ENCODE data around the gene FOXP1.

The FOXP1 gene

DNA sequence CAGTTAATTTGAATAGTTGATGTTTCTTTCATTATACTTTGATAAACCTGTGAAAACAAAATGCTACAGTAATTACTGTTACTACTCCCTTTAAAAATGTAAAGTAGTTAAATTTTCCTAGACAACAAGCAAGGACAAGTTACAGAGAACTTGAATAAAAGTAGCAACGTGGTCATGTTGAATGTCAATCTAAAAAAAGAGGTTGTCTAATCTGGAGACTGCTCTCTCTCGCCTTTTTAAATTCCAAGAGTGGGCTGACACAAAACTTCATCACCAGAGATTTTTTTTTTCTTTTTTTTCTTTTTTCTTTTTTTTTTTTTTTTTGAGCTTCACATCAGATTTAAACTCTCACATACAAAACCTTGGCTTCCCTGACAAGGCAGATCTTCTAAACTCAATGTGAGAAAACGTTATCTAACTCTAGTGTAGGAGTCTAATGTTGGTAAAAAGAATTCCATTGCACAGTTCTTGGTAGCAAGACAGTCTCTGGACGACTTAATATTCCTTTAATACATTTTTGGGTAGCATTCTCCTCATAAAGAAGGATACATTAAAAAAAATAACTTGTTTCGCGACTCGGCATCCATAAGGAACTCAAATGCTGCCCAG lies 4.1 kb downstream of the FOXP1 start:
- no peak overlapping the region for H3K4me3 ChIP-seq (ENCODE audit: low read length)
- no peaks in the 10 kb centered on the region for H3K27me3 ChIP-seq (replicated peaks; ENCODE audit: control insufficient read depth, insufficient read depth, low read length)
- peak; percentile 11 for DNase-seq (ENCODE audit: low read depth)
- no peaks in the 10 kb centered on the region for H3K9me3 ChIP-seq (ENCODE audit: control insufficient read depth, low read length)
- no peaks in the 10 kb centered on the region for H3K4me1 ChIP-seq (ENCODE audit: control insufficient read depth, insufficient read depth, low read length)
- H3K9ac ChIP-seq (ENCODE audit: low read length): no peak overlapping the region
- H3K36me3 ChIP-seq (ENCODE audit: control insufficient read depth, insufficient read depth, low read length, severe bottlenecking): no peaks in the 10 kb centered on the region

- Histone ChIP-seq H3K36me3 (ENCODE audit: control insufficient read depth, insufficient read depth, low read length, severe bottlenecking) (no peaks in the 10 kb centered on the region), H3K9me3 (ENCODE audit: control insufficient read depth, low read length) (no peaks in the 10 kb centered on the region), H3K9ac (ENCODE audit: low read length) (no peak overlapping the region), H3K4me3 (ENCODE audit: low read length) (no peak overlapping the region), H3K4me1 (ENCODE audit: control insufficient read depth, insufficient read depth, low read length) (no peaks in the 10 kb centered on the region), H3K27me3 (replicated peaks; ENCODE audit: control insufficient read depth, insufficient read depth, low read length) (no peaks in the 10 kb centered on the region)
- DNase-seq (ENCODE audit: low read depth): peak; percentile 63
Observed at GRCh38 chr3:71578054-71578751, 5.3 kb downstream of the FOXP1 start.

DNA sequence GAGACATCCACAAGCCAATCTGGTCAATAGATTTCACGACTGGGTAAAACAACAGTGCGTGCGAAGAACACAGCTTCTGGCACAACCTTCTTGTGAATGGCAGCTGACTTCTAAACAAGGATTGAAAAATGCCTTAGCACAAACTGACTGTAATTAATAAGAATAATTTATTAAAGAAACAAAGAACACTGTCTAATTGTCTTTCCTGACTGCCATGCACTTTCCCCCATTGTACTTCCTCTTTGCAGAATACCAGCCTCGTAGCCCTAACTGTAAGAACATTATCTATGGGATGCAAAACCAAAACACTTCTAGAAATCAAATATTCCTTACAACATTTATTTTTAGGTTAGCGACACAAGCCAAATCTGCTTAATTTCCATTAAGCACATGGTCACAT lies 6.5 kb downstream of the FOXP1 start:
- no peak overlapping the region for H3K4me3 ChIP-seq (ENCODE audit: low read length)
- DNase-seq (ENCODE audit: low read depth): no peak
- no peak overlapping the region for H3K9ac ChIP-seq (ENCODE audit: low read length)
- H3K9me3 ChIP-seq (ENCODE audit: control insufficient read depth, low read length): no peaks in the 10 kb centered on the region
- H3K4me1 ChIP-seq (ENCODE audit: control insufficient read depth, insufficient read depth, low read length): no peaks in the 10 kb centered on the region
- H3K36me3 ChIP-seq (ENCODE audit: control insufficient read depth, insufficient read depth, low read length, severe bottlenecking): no peaks in the 10 kb centered on the region
- no peaks in the 10 kb centered on the region for H3K27me3 ChIP-seq (replicated peaks; ENCODE audit: control insufficient read depth, insufficient read depth, low read length)

GRCh38 chr3:71575433-71575832 lies 8.1 kb downstream of the FOXP1 start:
- H3K27me3 ChIP-seq (replicated peaks; ENCODE audit: control insufficient read depth, insufficient read depth, low read length): no peaks in the 10 kb centered on the region
- H3K9ac ChIP-seq (ENCODE audit: low read length): no peak overlapping the region
- peaks cover 5% of the 10 kb centered on the region for H3K4me1 ChIP-seq (ENCODE audit: control insufficient read depth, insufficient read depth, low read length)
- H3K9me3 ChIP-seq (ENCODE audit: control insufficient read depth, low read length): no peaks in the 10 kb centered on the region
- DNase-seq (ENCODE audit: low read depth): no peak
- H3K36me3 ChIP-seq (ENCODE audit: control insufficient read depth, insufficient read depth, low read length, severe bottlenecking): no peaks in the 10 kb centered on the region
- H3K4me3 ChIP-seq (ENCODE audit: low read length): no peak overlapping the region

GRCh38 chr3:71573181-71573580 lies 10.3 kb downstream of the FOXP1 start:
- Histone ChIP-seq H3K36me3 (ENCODE audit: control insufficient read depth, insufficient read depth, low read length, severe bottlenecking) (no peaks in the 10 kb centered on the region), H3K9me3 (ENCODE audit: control insufficient read depth, low read length) (no peaks in the 10 kb centered on the region), H3K9ac (ENCODE audit: low read length) (no peak overlapping the region), H3K27me3 (replicated peaks; ENCODE audit: control insufficient read depth, insufficient read depth, low read length) (no peaks in the 10 kb centered on the region), H3K4me1 (ENCODE audit: control insufficient read depth, insufficient read depth, low read length) (peaks cover 11% of the 10 kb centered on the region), H3K4me3 (ENCODE audit: low read length) (no peak overlapping the region)
- no peak for DNase-seq (ENCODE audit: low read depth)

- H3K4me3 ChIP-seq (ENCODE audit: low read length): no peak overlapping the region
- H3K27me3 ChIP-seq (replicated peaks; ENCODE audit: control insufficient read depth, insufficient read depth, low read length): no peaks in the 10 kb centered on the region
- H3K9me3 ChIP-seq (ENCODE audit: control insufficient read depth, low read length): no peaks in the 10 kb centered on the region
- no peak overlapping the region for H3K9ac ChIP-seq (ENCODE audit: low read length)
- no peak for DNase-seq (ENCODE audit: low read depth)
- H3K4me1 ChIP-seq (ENCODE audit: control insufficient read depth, insufficient read depth, low read length): peaks cover 11% of the 10 kb centered on the region
- H3K36me3 ChIP-seq (ENCODE audit: control insufficient read depth, insufficient read depth, low read length, severe bottlenecking): no peaks in the 10 kb centered on the region
Observed at GRCh38 chr3:71570546-71570945, 13.0 kb downstream of the FOXP1 start.

DNA sequence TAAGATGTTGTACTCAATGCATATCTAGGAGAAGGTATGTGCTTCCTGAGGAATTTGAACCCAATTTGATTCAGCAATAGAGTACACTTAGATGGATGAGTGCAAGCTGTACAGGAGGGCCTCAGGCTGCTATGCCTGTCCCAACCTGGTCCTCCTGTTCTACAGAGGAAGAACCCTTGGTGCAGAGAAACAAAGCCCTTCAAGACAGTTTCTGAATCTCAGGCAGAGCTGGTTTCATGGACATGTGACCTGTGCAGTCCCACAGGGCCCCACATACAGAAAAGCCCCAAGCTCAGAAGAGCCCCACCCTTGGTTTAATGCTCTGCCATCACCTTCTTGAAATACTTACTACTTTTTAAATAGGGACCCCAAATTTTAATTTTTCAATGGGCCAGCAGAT lies 15.3 kb downstream of the FOXP1 start:
- Histone ChIP-seq H3K4me1 (ENCODE audit: control insufficient read depth, insufficient read depth, low read length) (peaks cover 11% of the 10 kb centered on the region), H3K4me3 (ENCODE audit: low read length) (no peak overlapping the region), H3K9me3 (ENCODE audit: control insufficient read depth, low read length) (no peaks in the 10 kb centered on the region), H3K27me3 (replicated peaks; ENCODE audit: control insufficient read depth, insufficient read depth, low read length) (no peaks in the 10 kb centered on the region), H3K9ac (ENCODE audit: low read length) (no peak overlapping the region), H3K36me3 (ENCODE audit: control insufficient read depth, insufficient read depth, low read length, severe bottlenecking) (no peaks in the 10 kb centered on the region)
- no peak for DNase-seq (ENCODE audit: low read depth)

DNA sequence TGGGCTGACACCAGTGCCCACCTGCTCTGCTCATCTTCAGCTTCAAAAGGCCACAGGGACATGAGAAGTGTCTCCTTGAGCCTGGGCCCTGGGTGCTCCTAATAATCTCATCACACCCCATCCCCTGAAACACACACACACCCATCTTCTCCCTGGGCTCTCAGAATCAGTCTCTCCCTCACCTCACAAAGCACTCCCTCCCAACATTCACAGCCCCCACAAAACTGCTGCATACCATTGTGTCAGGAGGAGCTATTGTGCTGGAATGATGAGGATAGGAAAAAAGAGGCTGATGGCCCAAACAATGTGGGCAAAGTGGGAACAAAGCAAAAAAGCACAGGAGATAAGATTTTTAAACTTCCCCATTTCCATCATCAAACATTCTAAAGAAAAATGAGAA lies 16.8 kb downstream of the FOXP1 start:
- DNase-seq (ENCODE audit: low read depth): no peak
- Histone ChIP-seq H3K27me3 (replicated peaks; ENCODE audit: control insufficient read depth, insufficient read depth, low read length) (no peaks in the 10 kb centered on the region), H3K9me3 (ENCODE audit: control insufficient read depth, low read length) (no peaks in the 10 kb centered on the region), H3K4me3 (ENCODE audit: low read length) (no peak overlapping the region), H3K36me3 (ENCODE audit: control insufficient read depth, insufficient read depth, low read length, severe bottlenecking) (no peaks in the 10 kb centered on the region), H3K4me1 (ENCODE audit: control insufficient read depth, insufficient read depth, low read length) (peaks cover 11% of the 10 kb centered on the region), H3K9ac (ENCODE audit: low read length) (no peak overlapping the region)

GRCh38 chr3:71565976-71566375 lies 17.6 kb downstream of the FOXP1 start:
- Histone ChIP-seq H3K36me3 (ENCODE audit: control insufficient read depth, insufficient read depth, low read length, severe bottlenecking) (no peaks in the 10 kb centered on the region), H3K9ac (ENCODE audit: low read length) (no peak overlapping the region), H3K27me3 (replicated peaks; ENCODE audit: control insufficient read depth, insufficient read depth, low read length) (no peaks in the 10 kb centered on the region), H3K9me3 (ENCODE audit: control insufficient read depth, low read length) (no peaks in the 10 kb centered on the region), H3K4me3 (ENCODE audit: low read length) (no peak overlapping the region), H3K4me1 (ENCODE audit: control insufficient read depth, insufficient read depth, low read length) (peaks cover 10% of the 10 kb centered on the region)
- DNase-seq (ENCODE audit: low read depth): no peak

GRCh38 chr3:71565316-71565715 lies 18.2 kb downstream of the FOXP1 start:
- no peak overlapping the region for H3K9ac ChIP-seq (ENCODE audit: low read length)
- peaks cover 5% of the 10 kb centered on the region for H3K4me1 ChIP-seq (ENCODE audit: control insufficient read depth, insufficient read depth, low read length)
- no peaks in the 10 kb centered on the region for H3K27me3 ChIP-seq (replicated peaks; ENCODE audit: control insufficient read depth, insufficient read depth, low read length)
- H3K36me3 ChIP-seq (ENCODE audit: control insufficient read depth, insufficient read depth, low read length, severe bottlenecking): no peaks in the 10 kb centered on the region
- DNase-seq (ENCODE audit: low read depth): no peak
- no peaks in the 10 kb centered on the region for H3K9me3 ChIP-seq (ENCODE audit: control insufficient read depth, low read length)
- H3K4me3 ChIP-seq (ENCODE audit: low read length): no peak overlapping the region

GRCh38 chr3:71564361-71564760 lies 19.2 kb downstream of the FOXP1 start:
- Histone ChIP-seq H3K4me3 (ENCODE audit: low read length) (no peak overlapping the region), H3K36me3 (ENCODE audit: control insufficient read depth, insufficient read depth, low read length, severe bottlenecking) (no peaks in the 10 kb centered on the region), H3K4me1 (ENCODE audit: control insufficient read depth, insufficient read depth, low read length) (no peaks in the 10 kb centered on the region), H3K9ac (ENCODE audit: low read length) (no peak overlapping the region), H3K9me3 (ENCODE audit: control insufficient read depth, low read length) (no peaks in the 10 kb centered on the region), H3K27me3 (replicated peaks; ENCODE audit: control insufficient read depth, insufficient read depth, low read length) (no peaks in the 10 kb centered on the region)
- no peak for DNase-seq (ENCODE audit: low read depth)

- Histone ChIP-seq H3K4me3 (ENCODE audit: low read length) (no peak overlapping the region), H3K9me3 (ENCODE audit: control insufficient read depth, low read length) (no peaks in the 10 kb centered on the region), H3K27me3 (replicated peaks; ENCODE audit: control insufficient read depth, insufficient read depth, low read length) (no peaks in the 10 kb centered on the region), H3K4me1 (ENCODE audit: control insufficient read depth, insufficient read depth, low read length) (no peaks in the 10 kb centered on the region), H3K36me3 (ENCODE audit: control insufficient read depth, insufficient read depth, low read length, severe bottlenecking) (no peaks in the 10 kb centered on the region), H3K9ac (ENCODE audit: low read length) (no peak overlapping the region)
- no peak for DNase-seq (ENCODE audit: low read depth)
Observed at GRCh38 chr3:71563827-71564226, 19.7 kb downstream of the FOXP1 start.
